ENCODE data around the gene NUCB1.
"Not testable (repeated sequence)": the region's sequence is repeated elsewhere in the genome, so short reads cannot be mapped to it uniquely, and the experiment has no call there.

The NUCB1 gene

GRCh38 chr19:48899781-48900476, at the start of gene NUCB1:
Gene NUCB1, plus strand, starts transcription at chr19:48900312. Its CDS starts 485 bp downstream, at chr19:48900797.
- peak; percentile 100 for DNase-seq

- DNase-seq = no peak
Observed at GRCh38 chr19:48852292-48852691, 47.8 kb upstream of the NUCB1 start.

GRCh38 chr19:48853483-48853882, 46.6 kb upstream of the NUCB1 start:
- no peak for DNase-seq

DNA sequence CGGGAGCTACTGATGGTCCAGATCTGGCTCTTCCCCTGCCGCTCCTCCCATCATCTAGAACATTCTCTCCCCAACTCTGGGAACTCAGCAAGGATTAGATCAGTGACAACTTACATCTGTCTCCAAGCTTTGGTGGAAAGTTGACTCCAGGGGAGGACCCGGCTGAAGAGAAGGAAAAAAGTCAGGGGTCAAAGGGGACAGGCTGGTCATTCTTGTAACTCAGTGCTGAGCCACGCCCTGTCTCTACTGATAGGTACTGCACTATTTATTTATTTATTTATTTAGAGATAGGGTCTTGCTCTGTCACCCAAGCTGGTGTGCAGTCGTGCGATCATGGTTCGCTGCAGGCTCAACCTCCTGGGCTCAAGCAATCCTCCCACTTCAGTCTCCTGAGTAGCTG, 46.0 kb upstream of the NUCB1 start:
- DNase-seq = no peak

GRCh38 chr19:48856921-48857320, 43.2 kb upstream of the NUCB1 start:
- DNase-seq = no peak

DNA sequence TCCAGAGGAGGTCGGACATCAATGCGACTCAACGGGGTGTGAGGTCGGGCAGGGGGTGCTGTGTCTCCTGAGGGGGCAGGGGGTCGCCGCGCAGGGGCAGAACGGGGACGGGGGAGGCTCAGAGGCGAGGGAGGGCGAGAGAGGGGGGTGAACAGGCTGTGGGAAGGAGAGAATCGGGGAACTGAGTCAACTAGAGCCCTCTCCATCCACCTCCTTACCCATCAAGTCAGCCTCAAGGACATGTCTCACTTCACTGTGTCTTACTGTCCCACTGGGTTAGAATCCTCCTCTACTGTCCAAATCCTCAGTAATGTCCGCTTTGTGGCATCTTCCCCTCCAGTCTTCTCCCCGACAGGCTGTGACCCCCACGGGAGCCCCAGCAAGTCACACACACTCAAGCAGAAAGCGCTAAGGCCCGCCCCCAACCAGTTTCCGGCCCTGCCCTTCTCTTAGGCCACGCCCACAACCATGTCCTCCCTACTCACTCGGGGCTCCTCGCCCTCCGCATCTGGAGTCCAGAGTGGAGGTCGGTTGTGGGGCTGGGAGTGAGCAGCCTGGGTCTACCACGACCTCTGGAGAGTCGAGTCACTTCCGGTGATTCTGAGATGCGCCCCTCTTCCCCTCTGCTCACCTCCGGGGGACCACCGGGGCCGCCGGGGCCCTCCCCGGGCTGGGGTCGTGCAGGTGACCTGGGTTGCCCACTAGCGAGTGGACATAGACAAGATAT, 41.0 kb upstream of the NUCB1 start:
- peak; percentile 90 for DNase-seq

- DNase-seq = peak; percentile 39
Observed at GRCh38 chr19:48859711-48860572, 40.2 kb upstream of the NUCB1 start.

GRCh38 chr19:48861313-48861712, 38.8 kb upstream of the NUCB1 start:
- no peak for DNase-seq

GRCh38 chr19:48862827-48863226, 37.3 kb upstream of the NUCB1 start:
- DNase-seq = no peak

- DNase-seq = no peak
Observed at GRCh38 chr19:48866692-48867091, 33.4 kb upstream of the NUCB1 start.

DNA sequence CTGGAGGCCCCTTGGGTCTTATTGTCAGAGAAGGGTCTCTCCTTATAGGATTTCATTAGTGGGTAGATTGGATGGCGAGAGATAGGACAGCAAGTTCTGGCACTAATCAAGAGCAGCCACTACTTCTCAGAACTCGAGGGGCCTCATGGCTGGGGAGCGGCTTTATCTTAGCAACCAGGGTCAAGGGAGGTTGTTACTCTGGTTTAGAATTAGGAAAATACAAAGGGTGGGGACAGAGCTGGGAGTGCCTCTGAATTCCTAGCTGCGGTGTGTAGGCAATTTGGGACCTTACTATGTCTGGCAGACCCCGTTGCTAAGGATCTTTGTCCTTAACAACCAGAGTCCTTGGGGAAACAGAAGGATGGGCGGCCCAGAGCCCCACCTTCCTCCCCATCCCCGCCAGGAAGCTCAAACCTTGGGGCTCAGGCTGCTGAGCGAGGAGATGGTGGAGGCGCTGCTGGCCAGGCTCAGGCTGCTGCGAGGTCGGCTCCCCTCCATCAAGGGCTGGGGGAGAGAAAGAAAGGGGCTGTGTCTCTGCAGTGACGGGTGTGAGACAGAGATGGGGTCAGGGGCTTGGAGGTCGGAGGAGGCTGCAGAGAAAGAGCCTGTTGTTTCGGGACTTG, 32.9 kb upstream of the NUCB1 start:
- DNase-seq = no peak

- no peak for DNase-seq
Observed at GRCh38 chr19:48867746-48868113, 32.4 kb upstream of the NUCB1 start.

- DNase-seq = no peak
Observed at GRCh38 chr19:48868114-48868886, 31.8 kb upstream of the NUCB1 start, which contains the start of gene PLEKHA4. Gene PLEKHA4, minus strand, starts transcription at chr19:48868617. Its CDS starts 997 bp downstream, at chr19:48867620.

GRCh38 chr19:48870048-48870447, 30.1 kb upstream of the NUCB1 start:
- no peak for DNase-seq

DNA sequence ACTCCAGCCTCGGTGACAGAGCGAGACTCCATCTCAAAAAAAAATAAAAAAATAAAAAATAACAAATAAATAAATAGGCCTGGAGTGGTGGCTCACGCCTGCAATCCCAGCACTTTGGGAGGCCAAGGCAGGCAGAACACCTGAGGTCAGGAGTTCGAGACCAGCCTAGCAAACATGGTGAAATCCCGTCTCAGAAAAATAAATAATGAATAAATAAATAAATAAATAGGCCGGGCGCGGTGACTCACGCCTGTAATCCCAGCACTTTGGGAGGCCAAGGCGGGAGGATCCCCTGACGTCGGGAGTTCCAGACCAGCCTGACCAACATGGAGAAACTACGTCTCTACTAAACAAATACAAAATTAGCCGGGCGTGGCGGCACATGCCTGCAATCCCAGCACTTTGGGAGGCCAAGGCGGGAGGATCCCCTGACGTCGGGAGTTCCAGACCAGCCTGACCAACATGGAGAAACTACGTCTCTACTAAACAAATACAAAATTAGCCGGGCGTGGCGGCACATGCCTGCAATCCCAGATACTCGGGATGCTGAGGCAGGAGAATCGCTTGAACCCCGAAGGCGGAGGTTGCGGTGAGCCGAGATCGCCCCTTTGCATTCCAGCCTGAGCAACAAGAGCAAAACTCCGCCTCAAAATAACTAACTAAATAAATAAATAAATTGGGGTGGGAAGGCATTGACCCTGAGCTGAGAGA, 28.5 kb upstream of the NUCB1 start:
- DNase-seq = not testable (repeated sequence)

GRCh38 chr19:48872182-48872883, 27.8 kb upstream of the NUCB1 start, which contains the start of gene PPP1R15A:
Gene PPP1R15A, plus strand, starts transcription at chr19:48872421. Its CDS starts 813 bp downstream, at chr19:48873234.
- DNase-seq = peak; percentile 98

- peak; percentile 86 for DNase-seq
Observed at GRCh38 chr19:48872884-48873475, 27.1 kb upstream of the NUCB1 start.

DNA sequence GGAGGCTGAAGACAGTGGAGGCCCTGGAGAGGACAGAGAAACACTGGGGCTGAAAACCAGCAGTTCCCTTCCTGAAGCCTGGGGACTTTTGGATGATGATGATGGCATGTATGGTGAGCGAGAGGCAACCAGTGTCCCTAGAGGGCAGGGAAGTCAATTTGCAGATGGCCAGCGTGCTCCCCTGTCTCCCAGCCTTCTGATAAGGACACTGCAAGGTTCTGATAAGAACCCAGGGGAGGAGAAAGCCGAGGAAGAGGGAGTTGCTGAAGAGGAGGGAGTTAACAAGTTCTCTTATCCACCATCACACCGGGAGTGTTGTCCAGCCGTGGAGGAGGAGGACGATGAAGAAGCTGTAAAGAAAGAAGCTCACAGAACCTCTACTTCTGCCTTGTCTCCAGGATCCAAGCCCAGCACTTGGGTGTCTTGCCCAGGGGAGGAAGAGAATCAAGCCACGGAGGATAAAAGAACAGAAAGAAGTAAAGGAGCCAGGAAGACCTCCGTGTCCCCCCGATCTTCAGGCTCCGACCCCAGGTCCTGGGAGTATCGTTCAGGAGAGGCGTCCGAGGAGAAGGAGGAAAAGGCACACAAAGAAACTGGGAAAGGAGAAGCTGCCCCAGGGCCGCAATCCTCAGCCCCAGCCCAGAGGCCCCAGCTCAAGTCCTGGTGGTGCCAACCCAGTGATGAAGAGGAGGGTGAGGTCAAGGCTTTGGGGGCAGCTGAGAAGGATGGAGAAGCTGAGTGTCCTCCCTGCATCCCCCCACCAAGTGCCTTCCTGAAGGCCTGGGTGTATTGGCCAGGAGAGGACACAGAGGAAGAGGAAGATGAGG, 26.4 kb upstream of the NUCB1 start:
- no peak for DNase-seq

All from stimulated activated CD4-positive, alpha-beta T cell treated with anti-CD3 and anti-CD28 coated beads, Interleukin-15, amount 100 ng/mL, for 24 hours (primary cell).